GM13977 (cell line): Measurements from ENCODE around the gene CPLX3.

Experiments used
- DNase-seq: peaks from one replicate; pipeline ENCODE4 v3.0.0; 2012; ENCODE audit warnings: low spot score
- CTCF ChIP-seq: IDR thresholded peaks from 2 replicates; pipeline ENCODE4 v1.5.1; 2012; ENCODE audit warnings: mild to moderate bottlenecking, control low read depth; ENCODE audit not compliant: insufficient read depth; ENCODE audit errors: extremely low read depth, missing control alignments
- in situ Hi-C: fragments of 300-500 bp; cut with MboI; formaldehyde crosslinking; loops from one replicate; pipeline ENCODE4 v1.12.0; 2022; ENCODE audit warnings: low sequenced_read_pairs, low pct_unique_long_range_greater_than_20kb, mixed read lengths, inconsistent platforms; ENCODE audit not compliant: unreplicated experiment

Gene CPLX3

GRCh38 chr15:74788683-74789151 lies 37.7 kb upstream of the CPLX3 start:
- peak; percentile 78 for DNase-seq
- in situ Hi-C loops = no loop called here
- no peak for TF ChIP-seq CTCF

GRCh38 chr15:74789171-74789631 lies 37.2 kb upstream of the CPLX3 start:
- DNase-seq = no peak
- in situ Hi-C loops = no loop called here
- no peak for TF ChIP-seq CTCF

GRCh38 chr15:74789741-74790079 lies 36.7 kb upstream of the CPLX3 start:
- TF ChIP-seq CTCF = no peak
- no peak for DNase-seq
- in situ Hi-C loops = no loop called here

- no peak for DNase-seq
- TF ChIP-seq CTCF = no peak
- in situ Hi-C loops = no loop called here
Observed at GRCh38 chr15:74790080-74790916, 36.1 kb upstream of the CPLX3 start.

- no peak for DNase-seq
- in situ Hi-C loops = no loop called here
- TF ChIP-seq CTCF = no peak
Observed at GRCh38 chr15:74791007-74791406, 35.4 kb upstream of the CPLX3 start.

- no peak for DNase-seq
- in situ Hi-C loops = no loop called here
- TF ChIP-seq CTCF = no peak
Observed at GRCh38 chr15:74791667-74792066, 34.8 kb upstream of the CPLX3 start.
